Germinal center (tissue), 1 donor: ENCODE data around the gene TOR1B.

Experiments
- DNase-seq: peaks from one replicate; pipeline ENCODE4 v3.0.0; 2012; ENCODE audit warnings: mixed read lengths, low spot score

TOR1B gene

DNA sequence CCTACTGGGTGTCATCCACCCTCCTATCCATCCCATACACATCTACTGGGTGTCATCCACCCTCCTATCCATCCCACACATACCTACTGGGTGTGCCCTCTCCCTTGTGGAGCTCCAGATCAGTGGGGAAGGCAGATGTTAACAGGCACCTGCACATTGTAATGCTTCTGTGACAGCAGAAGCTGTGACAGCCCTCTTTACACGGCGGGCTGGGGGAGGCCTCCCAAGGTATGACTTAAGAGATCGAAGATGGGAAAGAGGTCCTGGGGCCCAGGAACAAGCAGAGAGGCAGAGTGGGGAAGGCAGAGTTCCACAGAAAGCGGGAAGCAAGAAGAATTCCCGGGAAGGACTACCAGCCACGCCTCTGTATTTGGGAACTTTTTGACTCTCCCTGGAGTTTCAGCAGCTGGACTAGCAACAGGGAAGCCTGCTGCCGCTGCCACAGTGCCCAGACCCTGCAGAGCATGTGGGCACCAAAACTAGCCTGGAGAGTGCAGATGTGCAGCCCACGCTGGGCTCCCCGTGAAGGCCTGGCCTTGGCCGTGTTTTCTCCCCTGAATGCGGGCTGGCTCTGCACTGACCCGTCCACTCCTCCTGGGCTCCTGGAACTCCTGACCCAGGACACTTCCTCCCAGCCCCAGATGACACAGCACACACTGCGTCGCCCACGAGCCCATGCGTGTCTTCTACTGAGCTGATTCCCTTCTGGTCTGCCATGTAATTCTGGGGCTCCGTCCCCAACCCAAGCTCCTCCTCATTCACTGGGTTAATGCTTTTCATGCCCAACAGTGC is 11.6 kb downstream of the TOR1B start:
- no peak for DNase-seq

DNA sequence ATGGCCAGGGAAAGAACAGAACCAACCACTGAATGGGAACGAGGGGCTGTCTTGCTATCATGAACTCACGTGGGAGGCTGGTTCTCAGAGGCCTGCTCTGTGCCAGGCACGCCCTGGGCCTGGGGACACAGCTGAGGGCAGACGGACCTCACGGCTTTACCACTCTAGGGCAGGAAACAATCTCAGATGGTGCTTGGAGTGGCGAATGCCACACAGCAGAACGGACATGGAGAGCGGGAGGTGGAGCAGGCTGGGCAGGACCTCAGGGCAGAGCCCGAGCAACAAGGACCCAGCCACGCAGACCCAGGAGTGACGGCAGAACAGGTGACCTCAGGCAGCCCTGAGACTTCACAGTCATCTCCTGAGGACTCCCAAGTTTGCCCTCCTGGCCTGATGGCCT is 12.3 kb downstream of the TOR1B start:
- no peak for DNase-seq

DNA sequence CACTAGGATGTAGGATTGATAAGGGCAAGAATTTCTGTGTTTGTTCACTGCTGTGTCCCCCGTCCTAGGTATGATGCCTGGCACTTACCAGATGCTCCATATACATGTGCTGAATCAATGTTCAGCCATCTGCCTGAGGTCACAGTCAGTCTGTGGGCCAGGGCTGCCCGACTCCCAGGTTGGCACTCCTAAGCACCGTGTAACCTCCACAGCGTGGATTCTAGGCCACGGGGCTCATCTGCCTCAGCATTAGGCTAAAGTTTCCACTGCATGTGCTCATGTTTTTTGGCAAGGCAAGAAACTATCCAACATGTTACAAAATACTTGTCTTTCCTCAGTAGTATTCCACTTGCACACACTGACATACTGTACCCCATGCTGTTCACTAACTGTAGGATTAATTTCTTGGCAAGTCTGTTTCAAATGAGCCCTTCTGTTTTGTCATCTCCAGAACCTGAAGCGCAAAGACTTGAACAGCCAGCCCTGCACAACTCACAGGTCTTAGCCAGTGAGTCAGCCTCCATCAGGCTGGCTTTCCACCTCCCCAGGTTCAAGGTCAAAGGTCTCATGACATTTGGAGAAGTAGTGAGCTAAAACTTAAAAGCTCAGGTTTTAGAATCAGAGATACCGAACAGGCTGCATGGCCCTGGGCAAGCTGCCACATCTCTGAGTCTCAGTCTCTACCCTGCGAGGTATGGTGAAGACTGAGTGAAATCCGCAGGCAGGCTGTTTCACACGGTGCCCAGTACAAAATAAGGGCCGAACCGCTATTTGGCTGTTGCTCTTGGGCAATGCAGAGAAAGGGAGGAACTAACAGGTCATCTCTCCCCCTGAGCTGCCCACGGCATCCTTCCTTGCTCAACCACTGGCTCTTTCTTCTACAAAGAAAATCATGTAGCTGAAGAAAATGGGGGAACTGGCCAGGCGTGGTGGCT is 13.8 kb downstream of the TOR1B start:
- no peak for DNase-seq

DNA sequence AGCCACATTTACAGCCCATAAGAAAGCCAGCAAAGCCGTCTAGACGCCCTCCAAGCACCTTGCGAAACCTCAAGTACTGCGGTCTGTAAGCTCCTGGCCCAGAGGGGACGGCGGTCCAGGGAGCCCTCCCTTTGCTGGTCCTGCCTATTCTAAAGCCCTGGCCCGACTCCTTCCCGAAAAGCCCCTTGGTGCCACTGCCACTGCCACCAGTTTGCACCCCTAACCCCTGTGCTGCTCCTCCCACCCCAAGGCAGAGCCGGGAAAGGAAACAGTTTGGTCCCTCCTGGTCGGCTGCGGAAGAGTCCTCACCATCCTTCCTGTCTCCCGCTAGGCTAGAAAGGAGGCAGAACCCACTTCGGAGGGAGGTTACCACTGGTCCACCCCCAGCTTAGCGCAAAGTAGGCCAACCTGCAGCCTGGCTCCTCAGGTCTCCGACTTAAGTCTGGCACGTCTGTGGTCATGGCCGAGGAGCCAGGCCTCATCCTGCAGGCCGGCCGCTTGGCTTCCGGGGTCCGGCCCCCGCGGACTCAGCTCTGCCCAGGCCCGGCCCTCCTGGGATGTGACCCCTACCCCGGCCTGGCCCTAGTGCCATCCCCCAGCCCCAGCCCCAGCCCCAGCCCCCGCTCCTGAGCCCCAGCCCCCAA is 20.0 kb downstream of the TOR1B start:
- peak; percentile 14 for DNase-seq

DNA sequence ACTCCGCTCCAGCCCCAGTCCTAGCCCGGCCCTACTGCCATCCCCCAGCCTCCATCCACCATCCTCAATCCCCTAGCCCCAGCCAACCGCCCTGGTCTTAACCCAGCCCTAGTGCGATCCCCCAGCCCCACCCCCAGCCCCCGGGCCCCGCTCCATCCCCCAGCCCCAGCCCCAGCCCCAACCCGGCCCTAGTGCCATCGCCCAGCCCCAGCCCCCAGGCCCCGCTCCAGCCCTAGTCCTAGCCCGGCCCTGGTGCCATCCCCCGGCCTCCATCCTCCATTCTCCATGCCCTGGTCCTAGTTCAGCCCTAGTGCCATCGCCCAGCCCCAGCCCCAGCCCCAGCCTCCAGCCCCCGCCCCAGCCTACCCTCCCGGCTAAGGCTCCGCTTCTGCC is 20.6 kb downstream of the TOR1B start:
- DNase-seq = no peak

DNA sequence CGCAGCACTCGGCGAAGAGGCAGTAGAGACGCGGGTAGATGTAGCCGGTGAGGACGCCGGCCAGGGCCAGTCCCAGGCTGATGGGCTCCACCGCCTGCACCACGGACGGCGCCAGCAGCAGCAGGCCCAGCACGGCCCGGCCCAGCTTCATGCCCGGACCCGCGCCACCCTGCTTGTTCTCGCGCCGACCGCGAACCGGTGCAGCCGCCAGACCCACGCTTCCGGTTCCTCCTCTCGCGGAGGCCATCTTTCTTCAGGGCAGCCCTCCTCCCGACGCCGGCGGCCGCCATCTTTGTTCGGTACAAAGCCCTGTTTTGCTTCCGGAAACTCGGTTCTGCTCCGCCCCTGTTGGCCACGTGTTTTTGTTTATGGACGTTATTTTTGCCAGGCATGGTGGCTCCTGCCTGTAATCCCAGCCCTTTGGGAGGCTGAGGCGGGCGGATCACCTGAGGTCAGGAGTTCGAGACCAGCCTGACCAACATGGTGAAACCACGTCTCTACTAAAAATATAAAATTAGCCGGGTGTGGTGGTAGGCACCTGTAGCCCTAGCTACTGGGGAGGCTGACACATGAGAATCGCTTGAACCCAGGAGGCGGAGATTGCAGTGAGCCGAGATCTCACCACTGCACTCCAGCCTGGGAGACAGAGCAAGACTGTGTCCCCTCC is 21.1 kb downstream of the TOR1B start, which contains the start of gene TOR1A:
Gene TOR1A (minus strand): TSS at position 202 of the 667 bp plus-strand sequence. CDS start 51 bp downstream, at position 151.
- peak; percentile 91 for DNase-seq

DNA sequence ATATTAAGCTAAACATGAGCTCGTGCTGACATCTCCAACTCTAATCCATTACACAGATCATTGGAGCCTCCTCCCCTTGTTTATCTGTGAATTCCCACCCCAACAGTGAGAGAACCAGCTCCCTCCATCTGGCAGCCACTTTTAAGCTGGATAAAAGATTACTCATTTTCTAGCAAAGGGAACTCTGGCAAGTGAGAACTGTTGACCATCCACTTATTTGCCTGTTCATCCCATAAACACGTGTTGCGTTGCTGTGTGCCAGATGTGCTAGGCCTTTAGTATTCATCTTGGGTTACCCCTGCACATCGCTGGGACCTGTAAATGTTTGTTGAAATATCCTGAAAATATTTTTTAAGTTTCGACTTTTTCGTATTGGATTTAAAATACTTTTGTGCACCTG is 23.4 kb downstream of the TOR1B start:
- no peak for DNase-seq

DNA sequence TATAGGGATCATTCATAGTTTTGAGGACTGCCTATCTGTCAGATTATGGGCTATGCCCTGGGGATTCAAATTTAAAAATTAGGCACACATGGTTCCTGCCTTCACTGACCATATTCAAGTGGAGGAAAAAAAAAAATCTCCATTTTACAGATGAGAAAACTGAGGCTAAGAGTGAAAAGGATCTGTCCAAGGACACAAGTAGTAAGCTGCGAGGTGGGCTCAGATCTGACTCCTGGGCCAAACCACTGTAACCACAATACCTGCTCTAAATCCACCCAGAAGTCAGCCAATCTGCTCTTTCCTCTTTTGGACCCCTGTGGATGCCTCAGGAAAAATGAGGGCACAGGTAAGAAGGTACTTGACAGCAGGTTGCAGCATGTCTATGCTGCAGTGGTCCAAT is 23.8 kb downstream of the TOR1B start:
- DNase-seq = no peak

DNA sequence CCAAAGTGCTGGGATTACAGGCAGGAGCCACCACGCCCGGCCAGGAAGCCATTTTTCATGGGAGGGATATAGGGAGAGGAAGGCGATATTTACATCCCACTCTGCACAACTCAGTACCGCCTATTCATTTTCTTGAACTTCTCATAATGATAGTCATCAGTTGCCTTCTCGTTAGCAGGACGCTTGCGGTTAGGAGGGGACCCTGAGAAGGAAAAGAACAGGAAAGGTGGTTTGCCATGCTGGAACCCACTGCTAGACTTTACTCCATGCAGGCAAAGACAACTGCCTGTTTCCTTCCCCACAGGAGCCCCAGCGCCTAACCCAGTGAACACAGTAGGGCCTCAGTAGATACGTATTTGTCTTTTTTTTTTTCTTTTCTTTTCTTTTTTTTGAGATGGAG is 25.1 kb downstream of the TOR1B start:
- DNase-seq = no peak

DNA sequence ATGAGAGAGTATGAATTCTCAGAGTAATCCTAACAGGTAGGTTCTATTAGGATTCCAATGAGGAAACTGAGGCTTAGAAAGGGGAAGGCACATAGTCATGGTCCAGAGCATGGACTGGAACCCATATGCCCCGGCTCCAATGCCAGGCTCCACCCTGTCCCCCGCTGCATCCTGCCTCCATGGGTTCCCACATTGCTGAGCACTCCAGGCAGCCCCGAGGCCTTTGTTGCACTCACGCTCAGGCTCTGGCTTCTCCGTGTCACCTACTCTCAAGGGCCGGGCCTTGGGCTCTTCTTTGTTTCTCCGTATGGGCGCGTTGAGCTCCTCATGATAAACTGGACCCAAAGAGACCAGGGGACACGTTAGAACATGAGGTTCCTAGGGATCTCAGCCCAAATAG is 26.0 kb downstream of the TOR1B start:
- no peak for DNase-seq

DNA sequence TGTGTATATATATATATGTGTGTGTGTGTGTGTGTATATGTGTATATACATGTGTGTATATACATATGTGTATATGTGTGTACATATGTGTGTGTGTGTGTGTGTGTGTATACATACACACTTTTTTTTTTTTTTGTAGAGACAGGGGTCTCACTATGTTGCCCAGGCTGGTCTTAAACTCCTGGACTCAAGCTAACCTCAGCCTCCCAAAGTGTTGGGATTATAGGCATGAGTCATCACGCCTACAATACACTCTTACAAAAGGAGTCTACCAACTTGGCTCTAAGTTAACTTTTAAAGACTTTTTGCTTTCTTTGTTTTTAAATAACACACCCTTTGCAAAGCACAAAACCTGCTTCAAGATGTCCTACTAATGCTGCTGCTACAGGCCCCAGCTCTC is 30.0 kb downstream of the TOR1B start:
- DNase-seq = no peak

DNA sequence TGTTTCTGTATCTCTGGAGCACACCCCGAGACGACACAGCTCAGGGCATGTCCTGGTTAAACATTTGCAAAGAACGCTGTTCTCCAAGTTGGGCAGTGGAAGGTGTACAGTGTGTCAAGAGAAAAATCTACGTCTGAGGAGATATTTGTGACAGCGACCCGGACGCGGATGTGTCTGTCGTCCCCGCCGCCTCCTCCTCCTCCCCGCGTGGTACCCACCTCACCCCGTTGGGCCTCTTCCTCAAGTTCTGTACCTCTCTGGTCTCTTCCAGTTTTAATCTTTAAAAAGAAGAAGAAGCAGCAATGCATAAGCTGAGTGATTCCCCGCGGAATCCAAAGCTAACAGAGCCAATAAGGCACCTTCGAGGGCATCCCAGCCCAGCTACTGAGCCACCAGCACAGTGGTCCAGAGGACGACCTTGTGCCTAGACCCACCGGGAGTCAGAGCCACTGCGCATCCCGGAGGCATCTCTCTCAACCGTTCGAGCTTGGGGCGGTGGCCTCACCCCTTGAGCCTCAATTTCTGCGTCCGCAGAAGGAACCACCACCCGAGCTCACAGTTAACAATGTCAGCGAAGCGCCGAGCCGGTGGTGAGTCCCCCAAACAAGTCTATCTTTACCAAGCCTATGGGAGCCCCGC is 31.6 kb downstream of the TOR1B start:
- DNase-seq = peak; percentile 30

DNA sequence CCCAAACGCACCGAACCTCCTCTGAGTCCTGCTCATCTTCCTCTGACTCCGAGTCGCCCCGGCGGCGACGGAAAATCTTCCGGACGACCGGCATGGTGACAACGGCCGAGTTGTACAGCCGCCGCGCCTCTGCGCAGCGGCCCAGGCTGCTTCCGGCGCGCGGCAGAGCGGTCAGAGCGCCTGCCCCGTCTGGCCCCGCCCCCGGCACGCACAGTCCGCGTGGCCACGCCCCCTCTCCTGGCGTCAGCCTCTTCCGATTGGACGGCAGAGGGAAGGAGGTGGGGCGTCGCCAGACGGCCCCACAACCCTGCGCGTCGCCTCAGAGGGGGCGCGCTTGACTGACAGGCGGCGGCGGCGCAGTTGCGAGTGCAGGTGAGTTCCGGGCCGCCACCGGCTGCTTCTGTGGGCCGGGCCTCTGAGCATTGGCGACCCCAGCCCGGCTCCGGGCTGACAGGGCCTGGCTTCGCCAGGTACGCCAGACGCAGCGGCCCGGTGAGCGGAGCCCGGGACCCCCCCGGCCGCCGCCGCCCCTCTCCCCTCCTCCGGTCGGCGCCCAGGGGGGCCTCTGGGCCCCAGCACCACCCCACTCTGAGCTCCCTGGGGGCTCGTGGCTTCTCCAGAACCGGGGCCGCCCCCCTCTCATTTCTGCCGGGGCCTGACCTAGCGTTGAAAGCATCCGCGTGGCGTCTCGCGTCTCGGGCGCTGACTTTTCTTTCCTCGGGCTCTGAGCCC is 32.3 kb downstream of the TOR1B start, which contains the start of the genes C9orf78 and USP20:
Gene C9orf78 (minus strand): TSS at position 148 of the 732 bp plus-strand sequence. CDS start 54 bp downstream, at position 94.
Gene USP20 (plus strand): TSS at position 331 of the 732 bp plus-strand sequence. CDS start 17,098 bp downstream, outside the sequence.
- peak; percentile 99 for DNase-seq

DNA sequence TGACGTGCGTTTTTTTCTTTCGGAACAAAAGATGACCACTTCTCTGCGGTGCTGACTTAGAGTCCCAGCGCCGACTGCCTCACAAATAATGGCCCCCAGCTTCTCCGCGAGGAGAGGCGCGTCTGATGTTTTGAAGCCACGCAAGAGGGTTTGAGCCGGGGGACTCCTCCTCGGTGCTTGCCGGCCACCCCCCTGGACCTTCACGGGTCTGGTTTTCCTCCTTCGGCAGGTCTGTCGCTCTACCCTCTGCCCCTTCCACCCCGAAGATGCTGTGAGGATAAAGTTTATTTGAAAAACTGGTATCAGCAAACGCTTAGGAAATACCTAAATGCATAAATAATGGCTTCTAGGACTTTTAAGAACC is 32.9 kb downstream of the TOR1B start:
- no peak for DNase-seq

DNA sequence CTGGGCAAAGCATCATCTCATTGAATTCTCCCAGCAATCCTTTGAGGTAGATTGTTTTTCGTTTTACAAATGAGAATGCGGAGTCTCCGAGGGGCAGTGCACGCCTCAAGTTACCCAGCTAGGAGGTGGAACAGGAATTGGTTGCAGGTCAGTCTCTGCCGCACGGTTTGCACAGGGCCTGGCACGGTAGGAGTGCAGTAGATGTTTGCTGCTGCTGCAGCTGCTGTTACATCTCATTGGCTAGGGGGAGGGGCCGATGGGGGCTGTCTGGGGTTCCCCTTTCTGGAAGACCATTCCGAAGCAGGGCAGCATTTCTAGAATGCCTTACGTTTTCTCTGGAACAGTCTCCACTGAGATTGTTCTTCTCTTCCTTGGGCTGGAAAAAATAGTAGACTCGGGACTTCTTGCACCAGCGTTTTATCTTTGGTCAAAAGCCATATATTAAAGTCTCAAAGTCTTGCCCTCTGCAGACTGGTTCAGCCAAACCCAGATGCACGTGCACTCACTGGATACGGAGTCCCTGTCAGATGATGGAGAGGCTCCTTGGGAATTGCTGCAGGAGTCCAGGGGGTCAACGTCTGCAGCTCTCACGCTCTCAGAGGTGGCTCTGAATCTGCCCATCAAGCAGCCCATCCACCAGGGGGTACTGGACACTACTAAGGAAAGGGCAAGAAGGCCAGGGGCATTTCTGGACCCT is 33.5 kb downstream of the TOR1B start:
- DNase-seq = peak; percentile 58

DNA sequence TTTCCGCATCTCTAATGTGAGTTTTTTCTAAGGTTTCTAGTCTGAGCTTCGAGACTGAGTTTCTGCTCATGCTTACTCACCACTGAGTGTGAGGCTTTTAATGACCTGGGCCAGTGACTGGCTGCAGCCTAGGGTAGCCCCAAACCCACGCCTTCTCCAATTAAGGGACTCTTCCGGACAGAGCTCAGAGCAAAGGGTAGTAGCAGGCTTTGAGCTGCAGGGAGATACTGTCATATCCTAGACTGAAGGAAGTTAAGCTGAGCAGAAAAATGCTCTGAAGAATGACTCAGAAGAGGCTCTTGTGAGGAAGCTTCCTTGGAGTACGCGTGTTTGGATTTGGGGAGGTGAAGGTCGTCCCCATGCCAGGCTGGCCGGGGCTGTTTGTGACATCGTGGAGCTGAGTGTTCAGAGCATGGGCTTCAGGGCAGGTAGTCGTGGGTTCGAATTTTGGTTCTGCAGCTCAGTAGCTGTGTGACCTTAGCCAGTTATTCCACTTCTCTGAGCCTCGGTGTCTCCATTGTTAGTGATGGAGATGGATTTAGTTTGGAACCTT is 35.8 kb downstream of the TOR1B start:
- no peak for DNase-seq

DNA sequence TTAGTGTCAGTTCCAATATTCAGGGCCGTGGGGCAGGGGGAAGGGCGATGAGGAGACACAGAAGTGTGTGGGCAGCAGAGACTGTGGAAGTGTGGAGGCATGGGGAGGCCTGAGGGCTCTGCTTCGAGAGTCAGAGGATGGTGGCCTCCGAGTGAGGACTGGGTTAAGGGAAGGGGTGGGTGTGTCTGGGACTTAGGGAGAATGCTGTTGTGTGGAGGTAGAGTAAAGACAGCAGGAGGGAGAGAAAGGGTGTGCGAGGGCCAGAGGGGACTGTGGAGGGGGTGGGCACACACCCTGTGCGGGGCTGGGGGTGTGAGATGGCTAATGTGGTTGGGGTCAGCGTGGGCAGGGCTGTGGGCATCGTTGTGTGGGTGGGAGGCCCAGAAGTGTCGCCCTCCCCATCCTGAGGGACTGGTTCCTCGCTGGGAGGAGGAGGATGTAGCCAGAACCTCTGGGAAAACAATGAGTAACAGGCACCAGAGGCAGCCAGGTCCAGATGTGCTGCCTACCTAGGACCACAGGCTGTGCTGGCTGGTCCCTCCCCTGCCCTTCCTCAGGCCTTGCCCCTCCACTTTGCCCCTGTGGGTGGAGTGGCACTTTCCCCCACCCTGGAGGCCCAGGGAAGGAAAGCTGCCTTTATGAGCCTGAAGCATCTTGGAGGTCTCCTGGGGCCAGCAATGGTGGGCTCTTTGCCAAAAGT is 36.5 kb downstream of the TOR1B start:
- no peak for DNase-seq

DNA sequence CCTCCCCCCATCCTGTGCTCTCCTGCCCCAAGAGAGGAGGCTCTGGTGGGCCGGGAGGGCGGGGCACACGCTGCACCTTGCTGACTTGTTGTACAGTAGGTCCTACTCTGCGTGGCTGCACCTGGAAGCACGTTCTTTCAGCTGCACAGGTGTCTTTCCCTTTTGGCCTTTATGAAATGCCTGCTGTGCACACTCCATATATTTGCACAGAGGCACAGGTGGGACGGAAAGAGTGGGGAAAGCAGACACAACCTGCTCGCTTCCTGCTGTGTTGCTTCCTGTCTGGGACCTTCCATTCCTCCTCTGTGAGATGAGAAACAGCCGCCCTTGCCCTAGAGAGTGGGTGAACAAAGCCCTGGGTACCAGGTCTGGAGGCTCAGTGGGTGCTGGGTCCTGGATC is 37.0 kb downstream of the TOR1B start:
- no peak for DNase-seq

DNA sequence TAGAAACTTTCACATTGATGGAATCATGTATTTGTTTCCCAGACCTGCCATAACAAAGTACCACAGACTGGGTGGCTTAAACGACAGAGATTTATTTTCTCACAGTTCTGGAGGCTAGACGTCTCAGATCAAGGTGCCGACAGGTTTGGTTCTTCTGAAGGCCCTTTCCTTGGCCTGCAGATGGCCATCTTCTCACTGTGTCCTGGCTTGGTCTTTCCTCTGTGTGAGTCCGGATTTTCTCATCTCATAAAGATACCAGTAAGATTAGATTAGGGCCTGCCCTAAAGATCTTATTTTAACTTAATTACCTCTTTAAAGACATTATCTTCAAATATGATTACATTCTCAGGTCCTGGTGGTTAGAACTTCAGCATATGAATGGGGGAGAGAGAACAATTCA is 38.1 kb downstream of the TOR1B start:
- no peak for DNase-seq
